ENCODE results near the gene TPSG1.
"Not testable (repeated sequence)": the region's sequence is repeated elsewhere in the genome, so short reads cannot be mapped to it uniquely, and the experiment has no call there.

Gene TPSG1

DNA sequence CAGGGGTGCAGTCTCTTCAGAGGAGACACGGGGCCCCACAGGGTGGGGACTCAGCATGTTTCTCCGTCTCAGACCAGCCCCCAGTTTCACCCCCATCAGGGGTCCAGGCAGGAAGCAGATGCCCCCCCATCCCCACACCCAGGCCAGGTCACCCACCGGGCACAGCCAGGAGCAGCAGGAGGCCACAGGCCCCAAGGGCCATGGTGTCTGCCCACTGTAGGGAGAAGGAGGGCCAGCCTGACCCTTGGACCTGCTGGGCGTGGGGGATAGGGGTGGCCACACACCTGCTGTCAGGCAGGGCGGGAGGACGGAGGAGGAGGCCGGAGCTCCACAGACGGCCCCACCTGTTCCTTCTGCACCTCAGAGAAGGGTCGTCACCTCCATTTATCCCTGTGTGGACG, at the start of gene TPSG1:
Gene TPSG1 (minus strand): TSS at position 218 of the 401 bp plus-strand sequence. CDS start 16 bp downstream, at position 202.
- DNase-seq: no peak

DNA sequence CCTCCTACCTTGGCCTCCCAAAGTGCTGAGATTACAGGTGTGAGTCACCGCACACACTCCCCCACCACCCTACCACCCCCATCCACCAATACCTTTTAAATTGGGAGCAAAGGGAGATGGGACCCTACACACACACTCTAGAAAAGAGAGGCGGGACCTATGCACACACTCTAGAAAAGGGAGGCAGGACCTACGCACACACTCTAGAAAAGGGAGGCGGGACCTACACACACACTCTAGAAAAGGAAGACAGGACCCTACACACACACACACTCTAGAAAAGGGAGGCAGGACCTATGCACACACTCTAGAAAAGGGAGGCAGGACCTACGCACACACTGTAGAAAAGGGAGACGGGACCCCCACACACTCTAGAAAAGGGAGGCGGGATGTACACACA, 49.7 kb upstream of the TPSG1 start:
- DNase-seq: no peak

DNA sequence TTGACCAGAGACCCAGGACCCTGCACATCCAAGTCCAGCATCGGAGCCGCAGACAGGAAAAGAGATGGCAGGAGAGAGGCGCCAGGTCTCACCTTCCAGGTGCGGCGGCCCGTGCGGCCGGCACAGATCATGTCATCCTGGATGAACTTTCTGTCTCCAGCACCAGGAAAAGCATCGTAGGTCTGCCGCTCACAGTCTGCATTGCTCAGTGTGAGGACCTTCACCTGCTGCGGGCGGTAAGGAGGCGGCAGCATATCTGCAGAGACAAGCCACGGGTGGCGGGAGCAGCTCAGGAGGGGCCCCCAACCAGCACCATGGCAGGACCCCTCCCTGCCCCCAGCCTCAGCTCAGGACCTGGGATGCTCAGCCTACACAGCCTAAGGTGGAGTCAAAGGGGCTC, 48.7 kb upstream of the TPSG1 start:
- DNase-seq: no peak

GRCh38 chr16:1272453-1273198, 47.6 kb upstream of the TPSG1 start:
- no peak for DNase-seq

- DNase-seq: not testable (repeated sequence)
These were observed 46.8 kb upstream of the TPSG1 start for GRCh38 chr16:1271724-1272413.

DNA sequence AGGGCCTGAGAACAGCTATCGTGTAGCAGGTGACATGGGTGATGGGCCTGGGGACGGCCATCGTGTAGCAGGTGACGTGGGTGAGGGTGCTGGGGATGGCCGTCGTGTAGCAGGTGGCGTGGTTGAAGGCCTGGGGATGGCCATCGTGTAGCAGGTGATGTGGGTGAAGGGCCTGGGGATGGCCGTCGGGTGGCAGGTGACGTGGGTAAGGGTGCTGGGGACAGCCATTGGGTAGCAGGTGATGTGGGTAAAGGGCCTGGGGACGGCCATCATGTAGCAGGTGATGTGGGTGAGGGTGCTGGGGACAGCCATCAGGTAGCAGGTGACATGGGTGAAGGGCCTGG, 46.3 kb upstream of the TPSG1 start:
- no peak for DNase-seq

DNA sequence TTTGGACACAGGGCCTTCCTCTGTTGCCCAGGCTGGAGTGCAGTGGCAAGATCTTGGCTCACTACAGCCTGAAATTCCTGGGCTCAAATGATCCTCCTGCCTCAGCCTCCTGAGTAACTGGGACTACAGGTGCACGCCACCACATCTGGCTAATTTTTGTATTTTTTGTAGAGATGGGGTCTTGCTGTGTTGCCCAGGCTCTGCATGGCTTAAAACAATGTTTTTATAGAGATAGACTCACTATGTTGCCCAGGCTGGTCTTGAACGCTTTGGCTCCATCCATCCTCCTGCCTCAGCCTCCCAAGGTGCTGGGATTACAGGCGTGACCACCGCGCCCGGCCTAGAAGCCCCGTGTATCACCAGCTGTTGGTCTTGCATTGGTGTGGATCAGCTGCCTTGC, 44.4 kb upstream of the TPSG1 start:
- DNase-seq: not testable (repeated sequence)

GRCh38 chr16:1265826-1266225, 40.8 kb upstream of the TPSG1 start:
- DNase-seq: no peak

GRCh38 chr16:1265090-1265630, 40.1 kb upstream of the TPSG1 start:
- no peak for DNase-seq

DNA sequence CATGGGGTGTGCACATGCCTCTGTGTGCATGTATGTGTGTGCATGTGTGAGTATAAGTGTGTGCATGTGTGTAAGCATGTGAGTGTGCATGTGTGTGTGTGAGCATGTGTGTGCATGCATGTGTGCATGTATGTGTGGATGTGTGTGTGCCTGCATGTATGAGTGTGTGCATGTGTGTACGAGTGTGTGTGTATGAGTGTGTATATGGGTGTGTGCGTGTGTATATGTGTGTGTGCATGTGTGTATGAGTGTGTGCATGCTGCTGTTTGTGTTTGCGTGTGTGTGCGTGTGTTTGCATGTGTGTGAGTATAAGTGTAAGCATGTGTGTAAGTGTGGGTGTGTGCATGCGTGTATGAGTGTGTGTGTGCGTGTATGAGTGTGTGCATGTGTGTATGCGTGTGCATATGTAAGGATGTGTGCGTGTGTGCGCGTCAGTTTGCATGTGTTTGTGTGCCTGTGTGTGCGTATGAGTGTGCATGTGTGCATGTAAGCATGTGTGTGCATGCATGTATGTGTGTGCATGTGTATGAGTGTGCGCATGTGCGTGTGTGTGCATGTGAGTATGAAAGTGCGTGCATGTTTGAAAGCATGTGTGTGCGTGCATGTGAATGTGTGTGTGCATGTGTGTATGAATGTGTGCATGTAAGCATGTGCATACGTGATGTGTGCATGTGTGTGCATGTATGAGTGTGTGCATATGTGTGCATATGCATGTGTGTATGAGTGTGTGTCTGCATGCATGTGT, 39.4 kb upstream of the TPSG1 start:
- DNase-seq: no peak

- DNase-seq: no peak
These were observed 38.7 kb upstream of the TPSG1 start for GRCh38 chr16:1263591-1264344.

DNA sequence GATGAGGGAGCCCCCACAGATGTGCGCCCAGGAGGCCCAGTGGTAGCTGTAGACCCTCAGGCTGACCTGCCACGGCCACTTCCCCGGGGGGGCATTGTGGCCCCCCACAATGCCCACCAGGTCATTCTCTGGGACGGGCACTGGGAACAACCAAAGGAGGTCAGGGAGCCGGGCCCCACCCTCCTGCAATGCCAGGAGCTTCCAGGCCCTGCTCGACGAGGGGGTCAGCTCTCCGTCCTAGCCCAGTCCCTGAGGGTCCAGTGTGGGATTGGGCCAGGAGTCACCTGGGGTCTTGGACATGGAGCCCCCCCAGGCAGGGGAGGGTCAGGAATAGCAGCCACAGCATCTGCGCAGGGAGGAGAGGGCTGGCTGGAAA, 37.8 kb upstream of the TPSG1 start:
- no peak for DNase-seq

DNA sequence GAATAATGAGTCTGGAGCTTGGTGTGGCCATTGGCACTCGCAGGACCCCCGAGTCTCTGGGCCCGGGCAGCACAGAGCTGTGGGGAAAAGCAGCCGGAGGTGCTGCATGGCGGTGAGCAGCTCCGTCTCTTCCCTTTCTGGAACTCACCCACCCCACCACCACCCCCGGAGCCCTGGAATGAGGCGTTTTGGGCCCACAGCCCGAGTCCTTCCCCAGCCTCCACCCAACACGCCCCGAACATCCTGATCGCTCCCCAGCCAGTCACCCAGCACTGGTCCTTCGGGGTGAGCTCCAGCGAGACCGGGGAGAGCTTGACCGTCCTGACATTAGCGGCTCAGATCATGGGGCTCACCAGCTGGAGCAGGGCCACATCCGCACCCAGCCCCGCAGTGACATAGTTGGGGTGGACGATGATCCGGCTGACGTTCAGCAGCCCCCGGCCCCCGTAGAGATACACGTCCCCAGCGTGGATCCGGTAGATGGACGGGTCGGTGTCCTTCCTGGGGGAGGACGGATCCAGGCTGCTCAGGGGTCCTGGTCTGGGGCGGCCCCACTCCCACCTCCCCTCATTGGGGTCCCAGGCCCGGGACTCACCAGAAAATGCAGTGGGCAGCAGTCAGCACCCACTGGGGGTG, 37.3 kb upstream of the TPSG1 start:
- no peak for DNase-seq

GRCh38 chr16:1261131-1261892, 36.2 kb upstream of the TPSG1 start:
- DNase-seq: no peak

GRCh38 chr16:1260101-1260680, 35.1 kb upstream of the TPSG1 start:
- no peak for DNase-seq

- no peak for DNase-seq
These were observed 34.6 kb upstream of the TPSG1 start for GRCh38 chr16:1259760-1260068.

- DNase-seq: no peak
These were observed 34.1 kb upstream of the TPSG1 start for GRCh38 chr16:1258906-1259759.

DNA sequence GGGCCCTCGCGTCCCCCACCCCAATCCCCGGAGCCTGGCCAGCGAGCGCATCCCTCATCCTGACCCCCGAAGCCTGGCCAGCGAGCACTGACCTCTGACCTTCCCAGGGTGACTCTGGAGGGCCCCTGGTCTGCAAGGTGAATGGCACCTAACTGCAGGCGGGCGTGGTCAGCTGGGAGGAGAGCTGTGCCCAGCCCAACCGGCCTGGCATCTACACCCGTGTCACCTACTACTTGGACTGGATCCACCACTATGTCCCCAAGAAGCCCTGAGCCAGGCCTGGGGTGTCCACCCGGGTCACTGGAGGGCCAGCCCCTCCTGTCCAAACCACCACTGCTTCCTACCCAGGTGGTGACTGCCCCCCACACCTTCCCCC, 33.1 kb upstream of the TPSG1 start:
- DNase-seq: no peak

DNA sequence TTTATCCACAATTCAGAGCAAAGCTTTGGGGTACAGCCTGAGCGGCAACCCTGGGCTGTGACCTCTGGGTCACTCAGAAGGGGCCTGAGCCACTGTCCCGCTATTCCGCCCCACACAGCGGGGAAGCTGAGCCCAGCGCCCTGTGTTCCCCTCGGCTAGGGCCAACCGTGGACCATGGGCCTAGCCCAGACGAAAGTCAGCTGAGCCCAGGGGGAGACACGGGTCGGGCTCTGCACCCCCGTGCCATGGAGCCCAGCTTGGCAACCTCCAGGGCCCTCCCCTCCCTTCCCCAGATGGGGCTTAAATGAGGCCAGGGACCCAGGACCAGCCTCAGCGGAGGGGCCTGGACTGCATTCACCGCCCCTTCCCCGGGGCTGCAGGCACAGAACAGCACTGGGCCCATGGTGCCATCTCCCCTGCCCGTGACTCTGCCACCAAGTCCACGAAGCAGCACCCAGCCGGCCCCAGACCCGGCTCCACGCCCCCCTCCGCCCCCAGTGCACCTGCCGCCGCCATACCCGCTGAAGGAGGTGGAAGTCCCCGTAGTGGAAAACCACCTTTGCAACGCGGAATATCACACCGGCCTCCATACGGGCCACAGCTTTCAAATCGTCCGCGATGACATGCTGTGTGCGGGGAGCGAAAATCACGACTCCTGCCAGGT, 32.6 kb upstream of the TPSG1 start:
- DNase-seq: no peak

GRCh38 chr16:1256874-1257322, 31.8 kb upstream of the TPSG1 start:
- no peak for DNase-seq
